ENCODE measurements around the gene SHQ1. TPM values are rescaled to one million over a fixed set of nuclear protein-coding genes. Genes with fewer than 3 reads are reported as not detected.
"Not testable (repeated sequence)": the region's sequence is repeated elsewhere in the genome, so short reads cannot be mapped to it uniquely, and the experiment has no call there.

Gene SHQ1
- total RNA-seq, 1 donor from 2014 or later, result 19.3 TPM

GRCh38 chr3:72721683-72722381 lies 126.4 kb downstream of the SHQ1 start:
- DNase-seq (ENCODE audit: low read depth, low spot score), result no peak

GRCh38 chr3:72720566-72720965 lies 127.7 kb downstream of the SHQ1 start:
- DNase-seq (ENCODE audit: low read depth, low spot score), result no peak

GRCh38 chr3:72719137-72719536 lies 129.1 kb downstream of the SHQ1 start:
- DNase-seq (ENCODE audit: low read depth, low spot score), result no peak

- DNase-seq (ENCODE audit: low read depth, low spot score), result not testable (repeated sequence)
These were observed 134.1 kb downstream of the SHQ1 start for GRCh38 chr3:72714135-72714534.

- not testable (repeated sequence) for DNase-seq (ENCODE audit: low read depth, low spot score)
These were observed 137.8 kb downstream of the SHQ1 start for GRCh38 chr3:72710471-72710870.

- no peak for DNase-seq (ENCODE audit: low read depth, low spot score)
These were observed 139.8 kb downstream of the SHQ1 start for GRCh38 chr3:72708441-72708840.

GRCh38 chr3:72702997-72703396 lies 145.2 kb downstream of the SHQ1 start:
- DNase-seq (ENCODE audit: low read depth, low spot score), result no peak

GRCh38 chr3:72702390-72702789 lies 145.9 kb downstream of the SHQ1 start:
- DNase-seq (ENCODE audit: low read depth, low spot score), result no peak

GRCh38 chr3:72700106-72700505 lies 148.1 kb downstream of the SHQ1 start:
- no peak for DNase-seq (ENCODE audit: low read depth, low spot score)

- DNase-seq (ENCODE audit: low read depth, low spot score), result no peak
These were observed 148.6 kb downstream of the SHQ1 start for GRCh38 chr3:72699631-72700030.

Other genes with a start within 250 kb of the SHQ1 start
- gene GXYLT2, start 39.6 kb upstream of the SHQ1 start, total RNA-seq, result 0.40 and 0.88 TPM in 2 replicates
- gene PPP4R2, start 148.4 kb upstream of the SHQ1 start, total RNA-seq, result 61.9 and 88.1 TPM in 2 replicates
- 4.2 and 6.7 TPM in 2 replicates for gene EBLN2, start 213.2 kb upstream of the SHQ1 start, total RNA-seq